DMS114 treated with DMSO at 0.1 percent for 48 hours (cell line): Measurements from ENCODE around the gene PDE4B.

Experiments
- DNase-seq: peaks from one replicate; lab custom pipeline; 2025; ENCODE audit not compliant: unreplicated experiment; lab: John Stamatoyannopoulos, UW

PDE4B gene

GRCh38 chr1:66352792-66353191 is 560.1 kb downstream of the PDE4B start:
- no peak for DNase-seq

- no peak for DNase-seq
These were observed 560.6 kb downstream of the PDE4B start for GRCh38 chr1:66353257-66353656.

DNA sequence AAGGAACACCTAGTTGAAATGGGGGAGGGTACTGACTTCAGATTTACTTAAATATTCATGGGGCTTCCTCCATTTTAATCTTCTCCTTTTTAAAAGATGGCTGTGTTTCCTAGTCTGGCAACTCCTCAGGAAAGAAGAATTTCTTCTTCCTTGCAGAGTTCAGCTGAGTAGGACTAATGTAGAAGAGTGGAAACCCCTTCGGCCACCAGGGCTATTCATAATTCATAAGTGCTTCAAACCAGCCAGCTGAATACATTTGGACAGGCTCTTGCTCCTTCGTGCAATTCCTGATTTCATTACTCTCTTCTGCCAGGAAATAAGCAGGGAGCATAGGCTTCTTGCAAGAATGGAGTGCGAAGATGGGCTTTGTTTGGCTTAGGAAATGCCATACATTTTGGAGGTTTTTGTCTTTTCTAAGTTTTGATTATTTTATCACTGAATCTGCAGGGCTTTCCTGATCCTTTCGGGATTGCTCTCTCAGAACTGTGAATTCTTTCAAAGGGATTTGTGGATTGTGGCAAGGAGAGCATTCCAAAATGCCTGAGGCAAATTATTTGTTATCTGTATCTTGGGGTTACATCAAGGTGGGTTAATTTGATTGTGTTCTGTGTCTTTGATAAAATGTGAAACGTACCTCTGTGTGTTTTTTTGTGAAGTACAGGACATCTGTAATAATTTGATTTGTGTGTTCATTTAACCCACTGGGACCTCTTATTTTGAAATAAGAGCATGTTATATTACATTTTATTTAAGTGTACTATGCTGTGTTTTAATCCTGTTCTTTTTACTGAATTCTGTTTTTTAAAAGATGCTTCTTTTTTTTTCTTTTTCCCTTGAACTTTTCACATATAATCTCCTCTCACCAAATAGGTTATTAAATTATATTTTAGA is 561.9 kb downstream of the PDE4B start:
- DNase-seq, result no peak

- DNase-seq, result no peak
These were observed 563.1 kb downstream of the PDE4B start for GRCh38 chr1:66355756-66356155.

GRCh38 chr1:66356605-66357004 is 563.9 kb downstream of the PDE4B start:
- no peak for DNase-seq

GRCh38 chr1:66357021-66357420 is 564.3 kb downstream of the PDE4B start:
- DNase-seq, result no peak

DNA sequence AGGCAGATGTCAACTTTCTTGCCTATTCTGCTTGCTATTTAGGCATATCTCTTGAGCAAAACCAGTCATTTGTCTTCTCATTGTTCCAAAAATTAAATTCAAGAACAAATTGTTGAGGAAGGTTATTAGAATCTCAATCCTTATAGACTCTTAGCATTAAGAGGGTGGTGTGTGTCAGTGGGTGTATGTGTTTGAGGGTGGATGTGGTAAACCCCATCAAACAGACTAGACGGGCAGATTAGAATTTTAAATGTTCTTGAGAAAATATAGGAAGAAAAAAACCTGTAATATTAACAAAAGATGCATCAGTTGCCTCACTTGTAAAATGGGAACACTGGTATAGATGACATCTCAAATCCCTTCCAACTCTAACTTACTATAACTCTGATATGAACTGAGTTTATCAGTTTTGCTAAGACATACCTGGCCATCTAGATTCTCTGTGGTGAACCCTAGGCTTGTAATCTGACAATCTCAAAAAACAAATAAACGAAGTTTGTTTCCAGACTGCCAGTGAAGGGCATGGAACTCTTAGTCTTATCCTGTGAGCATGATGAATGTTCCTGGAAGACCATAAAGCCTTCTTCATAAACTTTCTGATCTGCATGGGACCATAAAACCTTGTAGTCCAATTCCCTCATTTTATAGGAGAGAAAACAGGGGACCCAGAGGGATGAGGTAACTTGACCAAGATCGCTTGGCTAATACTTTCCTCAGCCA is 564.9 kb downstream of the PDE4B start:
- no peak for DNase-seq

- no peak for DNase-seq
These were observed 566.6 kb downstream of the PDE4B start for GRCh38 chr1:66359269-66359668.

DNA sequence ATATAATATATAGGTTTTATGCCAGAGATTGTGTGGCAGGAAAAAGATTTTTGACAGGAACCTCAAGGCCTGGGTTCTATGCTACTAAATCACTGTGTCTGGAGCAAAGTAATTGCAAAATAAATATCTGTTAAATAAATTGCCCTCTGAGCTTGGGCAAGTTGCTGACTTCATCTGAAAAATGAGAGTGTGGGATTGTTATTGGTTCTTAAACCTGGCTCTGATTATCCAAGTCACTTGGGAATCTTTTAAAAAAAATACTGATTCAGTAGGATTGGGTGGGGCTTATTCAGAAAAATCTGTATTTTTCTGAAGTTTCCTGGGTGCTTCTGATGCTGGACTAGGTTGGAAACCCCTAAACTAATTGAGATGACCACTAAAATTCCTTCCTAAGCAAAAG is 567.1 kb downstream of the PDE4B start:
- DNase-seq, result no peak

- no peak for DNase-seq
These were observed 567.6 kb downstream of the PDE4B start for GRCh38 chr1:66360285-66360724.

GRCh38 chr1:66364578-66365391 is 572.1 kb downstream of the PDE4B start:
- no peak for DNase-seq

DNA sequence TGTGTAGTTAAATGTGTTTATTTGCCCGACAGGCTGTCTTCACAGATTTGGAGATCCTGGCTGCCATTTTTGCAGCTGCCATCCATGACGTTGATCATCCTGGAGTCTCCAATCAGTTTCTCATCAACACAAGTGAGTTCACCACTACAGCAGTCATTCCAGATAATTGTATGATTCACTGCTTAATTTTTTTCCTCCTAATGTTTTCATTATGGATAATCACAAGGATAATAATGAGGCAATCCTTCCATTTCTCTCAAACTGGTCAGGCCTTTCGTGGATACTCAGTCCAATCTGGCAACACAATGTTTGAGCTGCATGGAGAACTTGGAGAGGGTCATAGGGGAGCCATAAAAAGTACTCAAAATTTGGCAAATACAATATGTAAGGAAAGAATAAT is 572.9 kb downstream of the PDE4B start:
- no peak for DNase-seq

DNA sequence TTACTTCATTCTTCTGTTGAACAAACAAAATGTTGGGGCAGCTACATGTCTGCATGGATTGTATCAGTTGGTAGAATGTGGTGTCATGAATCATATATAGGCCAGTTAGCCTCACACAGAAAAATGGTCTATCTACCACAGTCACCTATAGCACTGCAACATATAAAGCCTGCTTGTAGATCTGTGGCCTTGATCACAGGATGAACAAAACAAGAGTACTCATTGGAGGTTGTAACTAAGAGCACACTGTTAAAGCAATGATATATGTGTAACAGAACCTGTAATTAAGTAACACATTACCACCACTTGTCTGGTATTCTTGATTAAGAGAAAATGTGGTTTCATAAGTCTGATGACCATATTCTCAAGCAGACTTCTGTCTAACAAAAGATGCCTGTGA is 573.9 kb downstream of the PDE4B start:
- no peak for DNase-seq

- DNase-seq, result no peak
These were observed 574.7 kb downstream of the PDE4B start for GRCh38 chr1:66367369-66367768.

DNA sequence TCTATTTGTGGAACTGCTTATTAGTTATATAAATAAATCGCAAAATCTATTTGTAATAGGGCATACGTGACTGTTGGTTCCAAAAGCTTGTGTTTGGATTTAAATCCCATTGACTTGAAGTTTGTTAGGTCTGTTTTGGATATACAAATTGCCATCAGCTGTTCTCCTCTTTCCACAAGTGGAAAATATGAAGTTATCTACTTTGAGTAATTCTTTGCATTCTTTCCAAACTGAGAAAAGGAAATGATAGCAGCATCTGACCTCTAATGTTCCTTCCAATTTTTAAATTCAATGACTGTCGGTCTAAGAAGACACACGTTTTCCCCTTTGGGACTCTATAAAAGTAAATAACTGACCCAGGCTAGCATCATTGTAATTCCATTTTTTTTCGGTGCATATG is 575.6 kb downstream of the PDE4B start:
- no peak for DNase-seq

- DNase-seq, result no peak
These were observed 577.8 kb downstream of the PDE4B start for GRCh38 chr1:66370462-66370971.

- no peak for DNase-seq
These were observed 578.7 kb downstream of the PDE4B start for GRCh38 chr1:66371233-66372005.

- DNase-seq, result no peak
These were observed 579.9 kb downstream of the PDE4B start for GRCh38 chr1:66372522-66373101.

DNA sequence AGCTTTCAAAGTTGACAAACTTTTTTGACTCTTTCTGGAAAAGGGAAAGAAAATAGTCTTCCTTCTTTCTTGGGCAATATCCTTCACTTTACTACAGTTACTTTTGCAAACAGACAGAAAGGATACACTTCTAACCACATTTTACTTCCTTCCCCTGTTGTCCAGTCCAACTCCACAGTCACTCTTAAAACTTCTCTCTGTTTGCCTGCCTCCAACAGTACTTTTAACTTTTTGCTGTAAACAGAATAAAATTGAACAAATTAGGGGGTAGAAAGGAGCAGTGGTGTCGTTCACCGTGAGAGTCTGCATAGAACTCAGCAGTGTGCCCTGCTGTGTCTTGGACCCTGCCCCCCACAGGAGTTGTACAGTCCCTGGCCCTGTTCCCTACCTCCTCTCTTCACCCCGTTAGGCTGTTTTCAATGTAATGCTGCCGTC is 580.5 kb downstream of the PDE4B start:
- DNase-seq, result no peak

DNA sequence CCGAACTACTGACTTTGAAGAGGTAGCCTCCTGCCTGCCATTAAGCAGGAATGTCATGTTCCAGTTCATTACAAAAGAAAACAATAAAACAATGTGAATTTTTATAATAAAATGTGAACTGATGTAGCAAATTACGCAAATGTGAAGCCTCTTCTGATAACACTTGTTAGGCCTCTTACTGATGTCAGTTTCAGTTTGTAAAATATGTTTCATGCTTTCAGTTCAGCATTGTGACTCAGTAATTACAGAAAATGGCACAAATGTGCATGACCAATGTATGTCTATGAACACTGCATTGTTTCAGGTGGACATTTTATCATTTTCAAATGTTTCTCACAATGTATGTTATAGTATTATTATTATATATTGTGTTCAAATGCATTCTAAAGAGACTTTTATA is 581.5 kb downstream of the PDE4B start:
- DNase-seq, result no peak
